Large intestine (tissue), 3 donors: ENCODE measurements around the gene MYH3. TPM values are rescaled to one million over a fixed set of nuclear protein-coding genes. Genes with fewer than 3 reads are reported as not detected.
A peak's percentile ranks its signal among the peaks of the same experiment; 100 is the strongest.

ENCODE experiments used
- DNase-seq, 2 donors: peaks; one replicate each; pipeline versions ENCODE4 v3.0.0 to v3.0.0-alpha.2; 2013
- H3K27ac ChIP-seq: one replicate; pipeline ENCODE4 v1.5.1; 2013; ENCODE audit warnings: low read length
- H3K27me3 ChIP-seq: 2 replicates; pipeline ENCODE4 v1.6.1; 2013; ENCODE audit warnings: low read length; ENCODE audit not compliant: control insufficient read depth, insufficient read depth
- H3K36me3 ChIP-seq: 2 replicates; pipeline ENCODE4 v1.6.1; 2013; ENCODE audit warnings: low read length; ENCODE audit not compliant: control insufficient read depth, insufficient read depth
- H3K4me1 ChIP-seq: one replicate; pipeline ENCODE4 v1.6.1; 2013; ENCODE audit warnings: low read length; ENCODE audit not compliant: control insufficient read depth, insufficient read depth
- H3K4me3 ChIP-seq: one replicate; pipeline ENCODE4 v1.5.1; 2013; ENCODE audit warnings: low read length
- H3K9me3 ChIP-seq: one replicate; pipeline ENCODE4 v1.6.1; 2013; ENCODE audit warnings: mild to moderate bottlenecking, low read depth, low read length, moderate library complexity; ENCODE audit not compliant: control insufficient read depth
- WGBS: methylation state at CpG from one replicate; pipeline ENCODE4 v1.1.5; 2013; ENCODE audit warnings: low lambda C conversion rate; ENCODE audit not compliant: insufficient coverage; 5-methylcytosine and 5-hydroxymethylcytosine counted together
- polyA plus RNA-seq: library from polyadenylated mRNA; unstranded; fragments of 120-200 nt; gene quantifications from one replicate; pipeline ENCODE4 v1.2.1, GENCODE V29; 2013

Gene MYH3
- polyA plus RNA-seq, 1 donor = 26.7 TPM

- H3K27ac ChIP-seq = no peak overlapping the region
- H3K36me3 ChIP-seq = peaks cover 16% of the 10 kb centered on the region
- no CpG with 5 or more reads among the region's 18 CpGs for WGBS
- no peaks in the 10 kb centered on the region for H3K9me3 ChIP-seq
- no peaks in the 10 kb centered on the region for H3K4me1 ChIP-seq
- no peak for DNase-seq
- no peaks in the 10 kb centered on the region for H3K27me3 ChIP-seq
- no peak overlapping the region for H3K4me3 ChIP-seq
Measured at GRCh38 chr17:10631048-10631700, 25.9 kb downstream of the MYH3 start.

GRCh38 chr17:10629706-10630105, 27.4 kb downstream of the MYH3 start:
- no peaks in the 10 kb centered on the region for H3K4me1 ChIP-seq
- no peak overlapping the region for H3K27ac ChIP-seq
- H3K4me3 ChIP-seq = no peak overlapping the region
- no peak for DNase-seq
- no peaks in the 10 kb centered on the region for H3K9me3 ChIP-seq
- H3K36me3 ChIP-seq = peaks cover 16% of the 10 kb centered on the region
- 100% methylated on average over 1 of the region's 12 CpGs for WGBS
- no peaks in the 10 kb centered on the region for H3K27me3 ChIP-seq

GRCh38 chr17:10628756-10629155, 28.4 kb downstream of the MYH3 start:
- H3K4me1 ChIP-seq = no peaks in the 10 kb centered on the region
- no peaks in the 10 kb centered on the region for H3K9me3 ChIP-seq
- H3K36me3 ChIP-seq = peaks cover 13% of the 10 kb centered on the region
- H3K27ac ChIP-seq = no peak overlapping the region
- WGBS = no CpG with 5 or more reads among the region's 13 CpGs
- H3K27me3 ChIP-seq = no peaks in the 10 kb centered on the region
- DNase-seq = no peak
- no peak overlapping the region for H3K4me3 ChIP-seq

GRCh38 chr17:10626390-10626789, 30.7 kb downstream of the MYH3 start:
- Histone ChIP-seq H3K4me1 (no peaks in the 10 kb centered on the region), H3K4me3 (no peak overlapping the region), H3K36me3 (peaks cover 10% of the 10 kb centered on the region), H3K27me3 (no peaks in the 10 kb centered on the region), H3K27ac (no peak overlapping the region), H3K9me3 (no peaks in the 10 kb centered on the region)
- 100% methylated on average over 2 of the region's 9 CpGs for WGBS
- no peak for DNase-seq

GRCh38 chr17:10624969-10625368, 32.1 kb downstream of the MYH3 start:
- no peak for DNase-seq
- H3K27me3 ChIP-seq = no peaks in the 10 kb centered on the region
- no peaks in the 10 kb centered on the region for H3K4me1 ChIP-seq
- no peaks in the 10 kb centered on the region for H3K9me3 ChIP-seq
- no peak overlapping the region for H3K27ac ChIP-seq
- WGBS = 100% methylated on average over 1 of the region's 11 CpGs
- H3K36me3 ChIP-seq = peaks cover 7% of the 10 kb centered on the region
- no peak overlapping the region for H3K4me3 ChIP-seq

- Histone ChIP-seq H3K9me3 (no peaks in the 10 kb centered on the region), H3K27ac (no peak overlapping the region), H3K4me3 (no peak overlapping the region), H3K4me1 (no peaks in the 10 kb centered on the region), H3K27me3 (no peaks in the 10 kb centered on the region), H3K36me3 (no peaks in the 10 kb centered on the region)
- WGBS = 80% methylated on average over 1 of the region's 10 CpGs
- no peak for DNase-seq
Measured at GRCh38 chr17:10623737-10624338, 33.3 kb downstream of the MYH3 start.

GRCh38 chr17:10622617-10623485, 34.3 kb downstream of the MYH3 start:
- H3K36me3 ChIP-seq = no peaks in the 10 kb centered on the region
- DNase-seq = no peak
- WGBS = 100% methylated on average over 3 of the region's 14 CpGs
- H3K4me1 ChIP-seq = no peaks in the 10 kb centered on the region
- no peaks in the 10 kb centered on the region for H3K27me3 ChIP-seq
- no peak overlapping the region for H3K27ac ChIP-seq
- no peak overlapping the region for H3K4me3 ChIP-seq
- no peaks in the 10 kb centered on the region for H3K9me3 ChIP-seq

GRCh38 chr17:10621397-10621796, 35.7 kb downstream of the MYH3 start:
- no peaks in the 10 kb centered on the region for H3K36me3 ChIP-seq
- H3K4me3 ChIP-seq = no peak overlapping the region
- no peaks in the 10 kb centered on the region for H3K27me3 ChIP-seq
- no peak for DNase-seq
- WGBS = 90% methylated on average over 2 of the region's 6 CpGs
- H3K9me3 ChIP-seq = no peaks in the 10 kb centered on the region
- no peaks in the 10 kb centered on the region for H3K4me1 ChIP-seq
- no peak overlapping the region for H3K27ac ChIP-seq

- WGBS = no CpG with 5 or more reads among the region's 4 CpGs
- no peaks in the 10 kb centered on the region for H3K36me3 ChIP-seq
Measured at GRCh38 chr17:10620823-10621222, 36.3 kb downstream of the MYH3 start.

GRCh38 chr17:10618202-10618635, 38.9 kb downstream of the MYH3 start:
- Histone ChIP-seq H3K4me1 (no peaks in the 10 kb centered on the region), H3K36me3 (no peaks in the 10 kb centered on the region), H3K9me3 (no peaks in the 10 kb centered on the region), H3K27ac (no peak overlapping the region), H3K4me3 (no peak overlapping the region), H3K27me3 (no peaks in the 10 kb centered on the region)
- DNase-seq = peak; percentile 53 to 58
- no CpG with 5 or more reads among the region's 7 CpGs for WGBS

More at GRCh38 chr17:10620823-10621222, 36.3 kb downstream of the MYH3 start:
- Histone ChIP-seq H3K4me1 (no peaks in the 10 kb centered on the region), H3K27me3 (no peaks in the 10 kb centered on the region), H3K27ac (no peak overlapping the region), H3K9me3 (no peaks in the 10 kb centered on the region), H3K4me3 (no peak overlapping the region)
- no peak for DNase-seq
